HEK293 (cell line): ENCODE results near the gene RBMS3.
A peak's percentile ranks its signal among the peaks of the same experiment; 100 is the strongest.

Experiments
- CTCF ChIA-PET: fragments of 350-600 bp; formaldehyde crosslinking; extraction: SDS; loops from one replicate; lab custom pipeline; 2021; ENCODE audit warnings: antibody characterized with exemption; lab: Yijun Ruan, JAX
- POLR2A ChIA-PET: fragments of 300-600 bp; formaldehyde crosslinking; extraction: SDS; loops from one replicate; lab custom pipeline; 2020; ENCODE audit warnings: antibody characterized with exemption, inconsistent platforms; lab: Yijun Ruan, JAX
- H3K27ac ChIP-seq: fragments of 200-500 bp; sonication (Bioruptor generic); 2 replicates; pipeline ENCODE4 v1.5.1; 2014; ENCODE audit warnings: low read depth, low read length, control low read depth, inconsistent platforms; ENCODE audit errors: extremely low read depth
- H3K36me3 ChIP-seq, 2 experiments: fragments of 200-500 bp in 1 of 2; sonication (Bioruptor generic) in 1 of 2; 1 replicate in 1 of 2; 2 replicates in 1 of 2; pipeline ENCODE4 v1.5.1; 2014 to 2017; ENCODE audit warnings: inconsistent platforms in 2 of 2, low read length in 2 of 2; ENCODE audit not compliant: control insufficient read depth in 2 of 2, insufficient read depth in 1 of 2
- H3K4me1 ChIP-seq: fragments of 200-500 bp; sonication (Bioruptor generic); 2 replicates; pipeline ENCODE4 v1.5.1; 2014; ENCODE audit warnings: mild to moderate bottlenecking, low read length, inconsistent platforms; ENCODE audit not compliant: control insufficient read depth, insufficient read depth
- H3K4me3 ChIP-seq: 2 replicates; pipeline ENCODE4 v1.5.1; 2011; ENCODE audit warnings: low read depth, mild to moderate bottlenecking, control low read depth, low read length, moderate library complexity
- H3K9me3 ChIP-seq: fragments of 200-500 bp; sonication (Bioruptor generic); 2 replicates; pipeline ENCODE4 v1.5.1; 2014; ENCODE audit warnings: low read depth, low read length, inconsistent platforms; ENCODE audit not compliant: control insufficient read depth, insufficient read depth
- BCL11A ChIP-seq: fragments of 450-650 bp; formaldehyde crosslinking; IDR thresholded peaks from 2 replicates; pipeline ENCODE4 v1.5.1; 2016; ENCODE audit warnings: low read depth, missing biosample characterization, missing genetic modification characterization
- CTCF ChIP-seq: fragments of 450-650 bp; formaldehyde crosslinking; IDR thresholded peaks from 2 replicates; pipeline ENCODE4 v1.5.1; 2016; ENCODE audit warnings: missing biosample characterization, missing genetic modification characterization
- KLF10 ChIP-seq: fragments of 450-650 bp; IDR thresholded peaks from 2 replicates; pipeline ENCODE4 v1.5.1; 2018; ENCODE audit warnings: missing biosample characterization, mild to moderate bottlenecking, missing genetic modification characterization
- MZF1 ChIP-seq: fragments of 450-650 bp; formaldehyde crosslinking; IDR thresholded peaks from 2 replicates; pipeline ENCODE4 v1.5.1; 2017; ENCODE audit warnings: missing biosample characterization, missing genetic modification characterization, borderline replicate concordance
- PRDM1 ChIP-seq: fragments of 450-650 bp; formaldehyde crosslinking; IDR thresholded peaks from 2 replicates; pipeline ENCODE4; 2016; ENCODE audit warnings: missing biosample characterization, missing genetic modification characterization
- PRDM6 ChIP-seq: fragments of 450-650 bp; formaldehyde crosslinking; IDR thresholded peaks from 2 replicates; pipeline ENCODE4 v1.5.1; 2017; ENCODE audit warnings: missing biosample characterization, missing genetic modification characterization
- REPIN1 ChIP-seq: fragments of 450-650 bp; formaldehyde crosslinking; IDR thresholded peaks from 2 replicates; pipeline ENCODE4 v1.5.1; 2017; ENCODE audit warnings: missing biosample characterization, missing genetic modification characterization, low read depth
- SP7 ChIP-seq: fragments of 450-650 bp; formaldehyde crosslinking; IDR thresholded peaks from 2 replicates; pipeline ENCODE4 v1.5.1; 2016; ENCODE audit warnings: missing biosample characterization, missing genetic modification characterization
- ZBTB8A ChIP-seq: fragments of 450-650 bp; formaldehyde crosslinking; IDR thresholded peaks from 2 replicates; pipeline ENCODE4 v1.5.1; 2016; ENCODE audit warnings: missing biosample characterization, missing genetic modification characterization
- ZFHX2 ChIP-seq: fragments of 450-650 bp; formaldehyde crosslinking; conservative IDR thresholded peaks from 2 replicates; pipeline ENCODE4 v1.5.1; 2016; ENCODE audit warnings: missing biosample characterization, missing genetic modification characterization
- ZNF133 ChIP-seq: fragments of 450-650 bp; formaldehyde crosslinking; IDR thresholded peaks from 2 replicates; pipeline ENCODE4 v1.5.1; 2016; ENCODE audit warnings: missing biosample characterization, missing genetic modification characterization
- ZNF214 ChIP-seq: fragments of 450-650 bp; formaldehyde crosslinking; IDR thresholded peaks from 2 replicates; pipeline ENCODE4 v1.5.1; 2017; ENCODE audit warnings: missing biosample characterization, mild to moderate bottlenecking, missing genetic modification characterization, borderline replicate concordance
- ZNF544 ChIP-seq: fragments of 450-650 bp; formaldehyde crosslinking; IDR thresholded peaks from 2 replicates; pipeline ENCODE4 v1.5.0; 2017; ENCODE audit warnings: missing biosample characterization, missing genetic modification characterization
- ZNF610 ChIP-seq: fragments of 450-650 bp; formaldehyde crosslinking; IDR thresholded peaks from 2 replicates; pipeline ENCODE4 v1.5.1; 2016; ENCODE audit warnings: missing biosample characterization, missing genetic modification characterization, borderline replicate concordance
- ZNF677 ChIP-seq: fragments of 450-650 bp; IDR thresholded peaks from 2 replicates; pipeline ENCODE4 v1.5.0; 2018; ENCODE audit warnings: missing biosample characterization, mild to moderate bottlenecking, missing genetic modification characterization, moderate library complexity
- ZNF747 ChIP-seq: fragments of 450-650 bp; formaldehyde crosslinking; IDR thresholded peaks from 2 replicates; pipeline ENCODE4 v1.5.1; 2016; ENCODE audit warnings: missing biosample characterization, missing genetic modification characterization
- ZNF837 ChIP-seq: fragments of 450-650 bp; formaldehyde crosslinking; IDR thresholded peaks from 2 replicates; pipeline ENCODE4 v1.5.1; 2016; ENCODE audit warnings: missing biosample characterization, missing genetic modification characterization
- ZNF843 ChIP-seq: fragments of 450-650 bp; formaldehyde crosslinking; IDR thresholded peaks from 2 replicates; pipeline ENCODE4 v1.5.1; 2016; ENCODE audit warnings: missing biosample characterization, missing genetic modification characterization
- ZSCAN30 ChIP-seq: fragments of 450-650 bp; IDR thresholded peaks from 2 replicates; pipeline ENCODE4 v1.5.1; 2018; ENCODE audit warnings: missing biosample characterization, mild to moderate bottlenecking, missing genetic modification characterization, moderate library complexity
- TF ChIP-seq, protein P1 (sequence below): fragments of 450-650 bp; formaldehyde crosslinking; IDR thresholded peaks from 2 replicates; pipeline ENCODE4 v1.5.1; 2016; ENCODE audit warnings: missing biosample characterization, missing genetic modification characterization
- TF ChIP-seq, protein P2 (sequence below): fragments of 450-650 bp; formaldehyde crosslinking; IDR thresholded peaks from 2 replicates; pipeline ENCODE4 v1.5.1; 2016; ENCODE audit warnings: missing biosample characterization, missing genetic modification characterization
- TF ChIP-seq, protein P3 (sequence below): fragments of 450-650 bp; formaldehyde crosslinking; IDR thresholded peaks from 2 replicates; pipeline ENCODE4 v1.5.1; 2016; ENCODE audit warnings: missing biosample characterization, missing genetic modification characterization
- TF ChIP-seq, protein P4 (sequence below): fragments of 450-650 bp; formaldehyde crosslinking; IDR thresholded peaks from 2 replicates; pipeline ENCODE4 v1.5.1; 2017; ENCODE audit warnings: missing biosample characterization, mild to moderate bottlenecking, missing genetic modification characterization, moderate library complexity

RBMS3 gene

GRCh38 chr3:29258161-29258560 lies 22.7 kb upstream of the RBMS3 start:
- Histone ChIP-seq H3K9me3 (no peaks in the 10 kb centered on the region), H3K4me3 (no peak overlapping the region), H3K27ac (no peak overlapping the region), H3K4me1 (peaks cover 3% of the 10 kb centered on the region; the same call in 1 of the 2 replicates), H3K36me3 (no peaks in the 10 kb centered on the region)
- ChIA-PET POLR2A (no interaction called here), CTCF (interaction anchor here (0.8 kb wide), 1 partner anchor 9 kb away, joined by 4 read pairs; no protein-coding TSS in a partner anchor)
- TF ChIP-seq ZSCAN30 (tag by site-specific recombination) = no peak
- TF ChIP-seq ZNF133 (tag by site-specific recombination) = peak; percentile 39; the same call in 1 of the 2 replicates
- TF ChIP-seq ZNF610 = no peak
- no peak for TF ChIP-seq ZNF747 (tag by site-specific recombination)

GRCh38 chr3:29261119-29261518 lies 19.8 kb upstream of the RBMS3 start:
- no peak overlapping the region for H3K4me3 ChIP-seq
- peaks cover 3% of the 10 kb centered on the region; the same call in 1 of the 2 replicates for H3K4me1 ChIP-seq
- ChIA-PET POLR2A (no interaction called here), CTCF (no interaction called here)
- TF ChIP-seq ZNF843 (tag by site-specific recombination) (no peak), BCL11A (tag by site-specific recombination) (no peak), ZNF544 (tag by site-specific recombination) (no peak), PRDM6 (no peak), ZBTB8A (tag by site-specific recombination) (no peak), KLF10 (no peak), ZNF837 (tag by site-specific recombination) (no peak), SP7 (no peak), PRDM1 (no peak), ZFHX2 (tag by site-specific recombination) (no peak), ZNF677 (tag by site-specific recombination) (no peak), CTCF (no peak), ZNF214 (tag by site-specific recombination) (no peak), REPIN1 (tag by site-specific recombination) (no peak), MZF1 (tag by site-specific recombination) (no peak)
- TF ChIP-seq, protein P1, sequence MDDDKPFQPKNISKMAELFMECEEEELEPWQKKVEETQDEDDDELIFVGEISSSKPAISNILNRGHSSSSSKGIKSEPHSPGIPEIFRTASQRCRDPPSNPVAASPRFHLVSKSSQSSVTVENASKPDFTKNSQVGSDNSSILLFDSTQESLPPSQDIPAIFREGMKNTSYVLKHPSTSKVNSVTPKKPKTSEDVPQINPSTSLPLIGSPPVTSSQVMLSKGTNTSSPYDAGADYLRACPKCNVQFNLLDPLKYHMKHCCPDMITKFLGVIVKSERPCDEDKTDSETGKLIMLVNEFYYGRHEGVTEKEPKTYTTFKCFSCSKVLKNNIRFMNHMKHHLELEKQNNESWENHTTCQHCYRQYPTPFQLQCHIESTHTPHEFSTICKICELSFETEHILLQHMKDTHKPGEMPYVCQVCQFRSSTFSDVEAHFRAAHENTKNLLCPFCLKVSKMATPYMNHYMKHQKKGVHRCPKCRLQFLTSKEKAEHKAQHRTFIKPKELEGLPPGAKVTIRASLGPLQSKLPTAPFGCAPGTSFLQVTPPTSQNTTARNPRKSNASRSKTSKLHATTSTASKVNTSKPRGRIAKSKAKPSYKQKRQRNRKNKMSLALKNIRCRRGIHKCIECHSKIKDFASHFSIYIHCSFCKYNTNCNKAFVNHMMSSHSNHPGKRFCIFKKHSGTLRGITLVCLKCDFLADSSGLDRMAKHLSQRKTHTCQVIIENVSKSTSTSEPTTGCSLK (tag by site-specific recombination) = no peak
- TF ChIP-seq, protein P2, sequence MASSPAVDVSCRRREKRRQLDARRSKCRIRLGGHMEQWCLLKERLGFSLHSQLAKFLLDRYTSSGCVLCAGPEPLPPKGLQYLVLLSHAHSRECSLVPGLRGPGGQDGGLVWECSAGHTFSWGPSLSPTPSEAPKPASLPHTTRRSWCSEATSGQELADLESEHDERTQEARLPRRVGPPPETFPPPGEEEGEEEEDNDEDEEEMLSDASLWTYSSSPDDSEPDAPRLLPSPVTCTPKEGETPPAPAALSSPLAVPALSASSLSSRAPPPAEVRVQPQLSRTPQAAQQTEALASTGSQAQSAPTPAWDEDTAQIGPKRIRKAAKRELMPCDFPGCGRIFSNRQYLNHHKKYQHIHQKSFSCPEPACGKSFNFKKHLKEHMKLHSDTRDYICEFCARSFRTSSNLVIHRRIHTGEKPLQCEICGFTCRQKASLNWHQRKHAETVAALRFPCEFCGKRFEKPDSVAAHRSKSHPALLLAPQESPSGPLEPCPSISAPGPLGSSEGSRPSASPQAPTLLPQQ (tag by site-specific recombination) = no peak
- TF ChIP-seq, protein P3, sequence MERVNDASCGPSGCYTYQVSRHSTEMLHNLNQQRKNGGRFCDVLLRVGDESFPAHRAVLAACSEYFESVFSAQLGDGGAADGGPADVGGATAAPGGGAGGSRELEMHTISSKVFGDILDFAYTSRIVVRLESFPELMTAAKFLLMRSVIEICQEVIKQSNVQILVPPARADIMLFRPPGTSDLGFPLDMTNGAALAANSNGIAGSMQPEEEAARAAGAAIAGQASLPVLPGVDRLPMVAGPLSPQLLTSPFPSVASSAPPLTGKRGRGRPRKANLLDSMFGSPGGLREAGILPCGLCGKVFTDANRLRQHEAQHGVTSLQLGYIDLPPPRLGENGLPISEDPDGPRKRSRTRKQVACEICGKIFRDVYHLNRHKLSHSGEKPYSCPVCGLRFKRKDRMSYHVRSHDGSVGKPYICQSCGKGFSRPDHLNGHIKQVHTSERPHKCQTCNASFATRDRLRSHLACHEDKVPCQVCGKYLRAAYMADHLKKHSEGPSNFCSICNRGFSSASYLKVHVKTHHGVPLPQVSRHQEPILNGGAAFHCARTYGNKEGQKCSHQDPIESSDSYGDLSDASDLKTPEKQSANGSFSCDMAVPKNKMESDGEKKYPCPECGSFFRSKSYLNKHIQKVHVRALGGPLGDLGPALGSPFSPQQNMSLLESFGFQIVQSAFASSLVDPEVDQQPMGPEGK (tag by site-specific recombination) = no peak
- TF ChIP-seq, protein P4, sequence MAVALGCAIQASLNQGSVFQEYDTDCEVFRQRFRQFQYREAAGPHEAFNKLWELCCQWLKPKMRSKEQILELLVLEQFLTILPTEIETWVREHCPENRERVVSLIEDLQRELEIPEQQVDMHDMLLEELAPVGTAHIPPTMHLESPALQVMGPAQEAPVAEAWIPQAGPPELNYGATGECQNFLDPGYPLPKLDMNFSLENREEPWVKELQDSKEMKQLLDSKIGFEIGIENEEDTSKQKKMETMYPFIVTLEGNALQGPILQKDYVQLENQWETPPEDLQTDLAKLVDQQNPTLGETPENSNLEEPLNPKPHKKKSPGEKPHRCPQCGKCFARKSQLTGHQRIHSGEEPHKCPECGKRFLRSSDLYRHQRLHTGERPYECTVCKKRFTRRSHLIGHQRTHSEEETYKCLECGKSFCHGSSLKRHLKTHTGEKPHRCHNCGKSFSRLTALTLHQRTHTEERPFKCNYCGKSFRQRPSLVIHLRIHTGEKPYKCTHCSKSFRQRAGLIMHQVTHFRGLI (tag by site-specific recombination) = no peak
- H3K36me3 ChIP-seq = no peaks in the 10 kb centered on the region
- H3K27ac ChIP-seq = no peak overlapping the region
- H3K9me3 ChIP-seq = no peaks in the 10 kb centered on the region
